PC-3 (cell line): Measurements from ENCODE around the gene CDH22. TPM values are rescaled to one million over a fixed set of nuclear protein-coding genes. Genes with fewer than 3 reads are reported as not detected.

Experiments used
- ATAC-seq: fragments of 200-7000 bp; cut with Tn5 transposase; 2 replicates; pipeline ENCODE4 v1.9.1; 2020; ENCODE audit warnings: mild to moderate bottlenecking, moderate library complexity
- BruUV-seq: library from RNA; stranded (reverse); fragments of 400-500 nt; replicated peaks from 2 replicates; lab custom pipeline; 2021; lab: Mats Ljungman, UMichigan
- CTCF ChIA-PET: fragments of 300-600 bp; sonication (Branson Sonifier 250); formaldehyde crosslinking; loops from one replicate; lab custom pipeline; 2022; ENCODE audit warnings: antibody characterized with exemption; lab: Charles Lee
- POLR2A ChIA-PET: fragments of 300-600 bp; sonication (Branson Sonifier 250); formaldehyde crosslinking; loops from one replicate; lab custom pipeline; 2022; ENCODE audit warnings: antibody characterized with exemption; ENCODE audit not compliant: unreplicated experiment; lab: Charles Lee
- DNase-seq: peaks from one replicate; pipeline ENCODE4 v3.0.0-alpha.2; 2015
- H2AFZ ChIP-seq: fragments of 300-600 bp; sonication (generic); 2 replicates; pipeline ENCODE4 v1.6.0; 2016; ENCODE audit warnings: antibody characterized with exemption, low read length
- H3F3A ChIP-seq: fragments of 300-600 bp; sonication (generic); one replicate; pipeline ENCODE4 v1.6.0; 2017; ENCODE audit warnings: antibody characterized with exemption, low read length, control low read depth, mild to moderate bottlenecking; ENCODE audit not compliant: unreplicated experiment
- H3K27ac ChIP-seq: fragments of 300-600 bp; sonication (generic); 2 replicates; pipeline ENCODE4 v1.5.1; 2016; ENCODE audit warnings: mild to moderate bottlenecking, low read length
- H3K27me3 ChIP-seq: fragments of 300-600 bp; sonication (generic); 2 replicates; pipeline ENCODE4 v1.6.1; 2016; ENCODE audit warnings: low read length, mixed read lengths
- H3K36me3 ChIP-seq: fragments of 300-600 bp; sonication (generic); 2 replicates; pipeline ENCODE4 v1.6.1; 2016; ENCODE audit warnings: low read depth, mixed run types, low read length, mixed read lengths
- H3K4me1 ChIP-seq: fragments of 300-600 bp; sonication (generic); 2 replicates; pipeline ENCODE4 v1.5.1; 2016; ENCODE audit warnings: low read length; ENCODE audit not compliant: insufficient read depth
- H3K4me2 ChIP-seq: fragments of 300-600 bp; sonication (generic); 2 replicates; pipeline ENCODE4 v1.6.0; 2016; ENCODE audit warnings: low read length
- H3K4me3 ChIP-seq: fragments of 300-600 bp; sonication (generic); 2 replicates; pipeline ENCODE4 v1.5.1; 2016; ENCODE audit warnings: mild to moderate bottlenecking, low read length, mixed read lengths
- H3K79me2 ChIP-seq: fragments of 300-600 bp; sonication (generic); 2 replicates; pipeline ENCODE4 v1.6.1; 2017; ENCODE audit warnings: low read length, mixed read lengths
- H3K9ac ChIP-seq: fragments of 300-600 bp; sonication (generic); 2 replicates; pipeline ENCODE4 v1.6.0; 2016; ENCODE audit warnings: mild to moderate bottlenecking, low read length
- H3K9me2 ChIP-seq: fragments of 300-600 bp; sonication (generic); replicated peaks from 2 replicates; pipeline ENCODE4 v1.6.1; 2016; ENCODE audit warnings: mixed run types, low read length, mixed read lengths
- H3K9me3 ChIP-seq: fragments of 300-600 bp; sonication (generic); 2 replicates; pipeline ENCODE4 v1.6.1; 2016; ENCODE audit warnings: low read length, mixed read lengths
- H4K20me1 ChIP-seq: fragments of 300-600 bp; sonication (generic); 2 replicates; pipeline ENCODE4 v1.6.1; 2016; ENCODE audit warnings: low read length, mixed read lengths
- CTCF ChIP-seq: fragments of 300-600 bp; sonication (generic); conservative IDR thresholded peaks from 2 replicates; pipeline ENCODE4 v1.5.1; 2017; ENCODE audit warnings: antibody characterized with exemption, low read depth, mild to moderate bottlenecking, low read length
- EZH2 ChIP-seq: fragments of 300-600 bp; sonication (generic); IDR thresholded peaks from one replicate; pipeline ENCODE4 v1.6.1; 2017; ENCODE audit warnings: antibody characterized with exemption, mild to moderate bottlenecking, low read length; ENCODE audit not compliant: unreplicated experiment
- EZH2phosphoT487 ChIP-seq: fragments of 300-600 bp; sonication (generic); IDR thresholded peaks from 2 replicates; pipeline ENCODE4 v1.6.1; 2018; ENCODE audit warnings: mild to moderate bottlenecking, antibody characterized with exemption, low read length, borderline replicate concordance
- intact Hi-C: fragments of 100-400 bp; cut with micrococcal nuclease; formaldehyde crosslinking; loops from 2 replicates; pipeline ENCODE4 v1.9.0; 2023
- total RNA-seq: library from RNA; depleted of rRNA; stranded (reverse); fragments of >200 nt; gene quantifications from 2 replicates; pipeline ENCODE4 v1.2.3, GENCODE V29; 2014

CDH22 gene
- total RNA-seq, 1 experiment from 2014 or later: not detected

GRCh38 chr20:46154796-46155195 lies 153.5 kb downstream of the CDH22 start:
- peaks cover 49% of the 10 kb centered on the region for H3K27me3 ChIP-seq
- CTCF ChIA-PET: interaction anchor here (0.5 kb wide), 1 partner anchor 178 kb away, joined by 8 read pairs; no protein-coding TSS in a partner anchor

GRCh38 chr20:46154305-46154704 lies 154.0 kb downstream of the CDH22 start:
- ChIA-PET POLR2A (no interaction called here), CTCF (interaction anchor here (0.7 kb wide), 1 partner anchor 93 kb away, joined by 3 read pairs; no protein-coding TSS in a partner anchor)
- Histone ChIP-seq H3K4me2 (no peak overlapping the region), H3K9me3 (no peaks in the 10 kb centered on the region), H3K9ac (no peak overlapping the region), H3K36me3 (no peaks in the 10 kb centered on the region), H3F3A (no peaks in the 10 kb centered on the region), H3K27ac (no peak overlapping the region), H3K27me3 (peaks cover 44% of the 10 kb centered on the region), H2AFZ (no peak overlapping the region), H3K4me3 (no peak overlapping the region), H3K4me1 (no peaks in the 10 kb centered on the region), H4K20me1 (no peaks in the 10 kb centered on the region), H3K9me2 (no peaks in the 10 kb centered on the region), H3K79me2 (no peaks in the 10 kb centered on the region)
- no peak for ATAC-seq
- intact Hi-C loops: no loop called here
- no TSS peak for BruUV-seq
- TF ChIP-seq EZH2phosphoT487: no peak
- no peak for TF ChIP-seq CTCF
- no peak for TF ChIP-seq EZH2
- DNase-seq: no peak

More at GRCh38 chr20:46154796-46155195, 153.5 kb downstream of the CDH22 start:
- no peak overlapping the region for H3K9ac ChIP-seq
- no peak overlapping the region for H2AFZ ChIP-seq
- no TSS peak for BruUV-seq
- TF ChIP-seq CTCF (no peak), EZH2 (no peak), EZH2phosphoT487 (no peak)
- no peaks in the 10 kb centered on the region for H3K9me3 ChIP-seq
- no peak overlapping the region for H3K27ac ChIP-seq
- POLR2A ChIA-PET: no interaction called here
- H3K4me3 ChIP-seq: no peak overlapping the region
- no peak overlapping the region for H3K4me2 ChIP-seq
- no peaks in the 10 kb centered on the region for H3K9me2 ChIP-seq
- no peaks in the 10 kb centered on the region for H3K36me3 ChIP-seq
- ATAC-seq (no peak), DNase-seq (no peak)
- no peaks in the 10 kb centered on the region for H3K79me2 ChIP-seq
- intact Hi-C loops: no loop called here
- no peaks in the 10 kb centered on the region for H3F3A ChIP-seq
- H4K20me1 ChIP-seq: no peaks in the 10 kb centered on the region
- H3K4me1 ChIP-seq: no peaks in the 10 kb centered on the region

DNA sequence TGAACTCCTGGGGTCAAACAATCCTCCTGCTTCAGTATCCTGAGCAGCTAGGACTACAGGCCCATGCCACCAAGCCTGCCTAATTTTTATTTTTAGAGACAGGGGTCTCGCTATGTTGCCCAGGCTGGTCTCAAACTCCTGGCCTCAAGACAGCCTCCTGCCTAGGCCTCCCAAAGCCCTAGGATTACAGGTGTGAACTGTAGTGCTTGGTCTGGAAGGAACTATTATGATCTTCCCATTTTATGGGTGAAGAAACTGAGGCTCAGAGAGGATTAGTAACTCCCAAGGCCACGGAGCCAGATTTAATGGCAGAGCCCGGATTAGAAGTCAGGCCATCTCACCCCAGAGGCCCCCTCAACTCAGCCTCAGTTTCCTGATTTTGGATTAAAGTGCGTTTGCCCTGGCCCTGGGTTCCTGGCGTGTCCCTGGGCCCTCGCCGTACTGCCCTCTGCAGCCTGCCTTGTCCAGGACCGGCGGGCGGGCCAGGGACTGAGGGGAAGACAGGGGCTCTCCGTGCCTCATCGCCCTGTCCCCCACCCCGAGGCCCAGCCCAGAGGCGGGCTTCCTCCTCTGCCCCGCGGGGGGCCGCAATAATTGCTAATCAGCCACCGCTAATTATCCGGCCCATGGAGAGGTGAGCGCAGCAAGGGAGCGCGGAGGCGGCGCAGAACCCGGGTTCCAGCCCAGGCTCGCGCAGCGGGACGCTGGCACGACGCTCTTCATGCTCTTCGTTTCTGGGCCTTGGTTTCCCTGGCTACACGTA lies 155.3 kb downstream of the CDH22 start:
- CTCF ChIA-PET: interaction anchor here (0.6 kb wide), 1 partner anchor 20 kb away, joined by 3 read pairs; no protein-coding TSS in a partner anchor
- Histone ChIP-seq H3K9ac (no peak overlapping the region), H2AFZ (no peak overlapping the region), H3K9me3 (no peaks in the 10 kb centered on the region), H3K9me2 (no peaks in the 10 kb centered on the region), H3K27ac (no peak overlapping the region), H3K27me3 (peaks cover 32% of the 10 kb centered on the region), H3K4me2 (no peak overlapping the region), H3K4me3 (no peak overlapping the region), H3K79me2 (no peaks in the 10 kb centered on the region), H3F3A (no peaks in the 10 kb centered on the region), H4K20me1 (no peaks in the 10 kb centered on the region), H3K36me3 (no peaks in the 10 kb centered on the region), H3K4me1 (no peaks in the 10 kb centered on the region)
- DNase-seq (no peak), ATAC-seq (no peak)
- BruUV-seq: no TSS peak
- no peak for TF ChIP-seq EZH2phosphoT487
- no peak for TF ChIP-seq EZH2
- TF ChIP-seq CTCF: no peak
- POLR2A ChIA-PET: interaction anchor here (0.6 kb wide), 1 partner anchor 832 kb away, joined by 3 read pairs; no protein-coding TSS in a partner anchor
- intact Hi-C loops: no loop called here
